Epithelial cell of esophagus (primary cell): ENCODE data around the gene C16orf92.

Source experiments
- DNase-seq: peaks from one replicate; pipeline ENCODE4 v3.0.0; 2010; ENCODE audit warnings: low read depth
- H3K4me3 ChIP-seq: 2 replicates; pipeline ENCODE4 v1.5.1; 2011; ENCODE audit warnings: mild to moderate bottlenecking, low read length, control low read depth
- TF ChIP-seq, protein P1 (sequence below): IDR thresholded peaks from 2 replicates; pipeline ENCODE4 v1.5.1; 2011; ENCODE audit warnings: low read depth, mild to moderate bottlenecking, low read length, control low read depth, inconsistent platforms; ENCODE audit not compliant: insufficient read depth; ENCODE audit errors: missing control alignments

The C16orf92 gene

DNA sequence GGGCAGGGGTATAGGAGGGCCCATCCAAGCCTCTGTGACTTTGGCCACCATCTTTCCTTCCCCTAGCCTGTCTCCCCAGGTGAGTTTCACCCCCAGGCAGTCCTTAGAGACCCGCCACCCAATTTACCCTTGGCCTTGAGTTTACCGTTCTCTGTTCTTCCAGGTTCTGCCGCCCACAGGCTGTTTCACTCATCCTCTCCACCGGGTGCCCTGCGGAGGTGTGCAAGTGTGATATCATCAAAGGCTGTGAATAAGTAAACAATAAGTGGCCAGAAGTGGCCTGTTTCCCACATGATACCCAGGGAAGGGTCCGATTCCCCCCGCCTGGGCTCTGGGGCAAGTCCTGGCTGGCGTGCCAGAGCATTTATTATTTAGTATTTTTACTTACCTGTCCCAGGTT, 23.2 kb downstream of the C16orf92 start:
- H3K4me3 ChIP-seq = no peak overlapping the region
- TF ChIP-seq, protein P1, sequence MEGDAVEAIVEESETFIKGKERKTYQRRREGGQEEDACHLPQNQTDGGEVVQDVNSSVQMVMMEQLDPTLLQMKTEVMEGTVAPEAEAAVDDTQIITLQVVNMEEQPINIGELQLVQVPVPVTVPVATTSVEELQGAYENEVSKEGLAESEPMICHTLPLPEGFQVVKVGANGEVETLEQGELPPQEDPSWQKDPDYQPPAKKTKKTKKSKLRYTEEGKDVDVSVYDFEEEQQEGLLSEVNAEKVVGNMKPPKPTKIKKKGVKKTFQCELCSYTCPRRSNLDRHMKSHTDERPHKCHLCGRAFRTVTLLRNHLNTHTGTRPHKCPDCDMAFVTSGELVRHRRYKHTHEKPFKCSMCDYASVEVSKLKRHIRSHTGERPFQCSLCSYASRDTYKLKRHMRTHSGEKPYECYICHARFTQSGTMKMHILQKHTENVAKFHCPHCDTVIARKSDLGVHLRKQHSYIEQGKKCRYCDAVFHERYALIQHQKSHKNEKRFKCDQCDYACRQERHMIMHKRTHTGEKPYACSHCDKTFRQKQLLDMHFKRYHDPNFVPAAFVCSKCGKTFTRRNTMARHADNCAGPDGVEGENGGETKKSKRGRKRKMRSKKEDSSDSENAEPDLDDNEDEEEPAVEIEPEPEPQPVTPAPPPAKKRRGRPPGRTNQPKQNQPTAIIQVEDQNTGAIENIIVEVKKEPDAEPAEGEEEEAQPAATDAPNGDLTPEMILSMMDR = no peak
- DNase-seq = no peak

DNA sequence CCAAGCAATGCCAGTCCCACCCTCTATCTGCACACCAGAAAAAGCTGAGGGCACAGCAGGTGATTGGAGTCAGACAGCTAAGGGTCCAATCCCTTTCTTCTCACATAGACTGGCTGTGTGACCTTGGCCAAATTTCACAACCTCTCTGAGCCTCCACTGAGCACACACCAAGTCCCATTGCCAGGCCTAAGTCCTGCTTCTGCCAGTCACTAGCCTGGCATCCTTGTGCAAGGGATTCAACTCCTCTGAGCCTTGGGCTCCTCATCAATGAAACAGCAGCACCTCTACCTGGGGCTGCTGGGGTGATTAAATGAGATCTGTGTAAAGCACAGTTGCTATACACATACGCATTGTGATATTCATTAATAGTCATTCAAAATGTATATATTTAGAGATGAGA, 23.6 kb downstream of the C16orf92 start:
- H3K4me3 ChIP-seq = no peak overlapping the region
- DNase-seq = no peak
- TF ChIP-seq, protein P1 = no peak

DNA sequence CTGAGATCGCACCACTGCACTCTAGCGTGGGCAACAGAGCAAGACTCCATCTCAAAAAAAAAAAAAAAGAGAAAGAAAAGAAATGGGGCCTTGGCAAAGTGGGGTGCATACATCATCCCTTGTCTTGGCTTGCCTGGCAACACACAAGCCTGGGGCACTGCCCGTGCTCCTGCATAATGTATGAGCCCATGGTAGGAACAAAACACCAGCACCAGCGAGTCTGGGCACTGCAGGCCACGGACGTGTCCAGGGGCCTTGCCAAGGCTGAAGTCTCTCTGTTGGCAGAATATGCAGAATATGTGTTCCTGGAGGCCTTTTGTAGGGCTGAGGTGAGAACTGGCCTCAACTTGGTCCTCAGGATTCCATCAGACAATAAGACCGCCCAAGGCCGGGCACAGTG, 26.9 kb downstream of the C16orf92 start:
- TF ChIP-seq, protein P1 = no peak

DNA sequence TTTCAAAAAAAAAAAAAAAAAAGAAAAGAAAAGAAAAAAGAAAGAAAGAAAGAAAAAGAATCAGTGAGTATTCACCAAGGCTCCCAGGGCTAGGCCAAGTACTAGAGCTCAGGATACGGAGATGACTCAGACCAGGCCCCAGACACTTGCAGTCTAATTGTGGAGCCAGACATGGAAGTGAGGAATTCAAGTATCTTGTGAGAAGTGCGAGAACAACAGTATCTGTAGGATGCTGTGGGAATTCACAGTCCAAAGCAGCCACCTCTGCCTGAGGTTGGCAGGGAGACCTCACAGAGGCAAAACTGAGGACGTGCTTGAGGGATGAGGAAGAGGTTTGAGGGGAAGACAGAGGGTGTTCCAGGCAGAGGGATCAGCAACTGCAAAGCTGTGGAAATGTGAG, 28.5 kb downstream of the C16orf92 start:
- DNase-seq = peak; percentile 40

More for the DNA sequence above, 26.9 kb downstream of the C16orf92 start:
- DNase-seq = no peak
- H3K4me3 ChIP-seq = no peak overlapping the region

DNA sequence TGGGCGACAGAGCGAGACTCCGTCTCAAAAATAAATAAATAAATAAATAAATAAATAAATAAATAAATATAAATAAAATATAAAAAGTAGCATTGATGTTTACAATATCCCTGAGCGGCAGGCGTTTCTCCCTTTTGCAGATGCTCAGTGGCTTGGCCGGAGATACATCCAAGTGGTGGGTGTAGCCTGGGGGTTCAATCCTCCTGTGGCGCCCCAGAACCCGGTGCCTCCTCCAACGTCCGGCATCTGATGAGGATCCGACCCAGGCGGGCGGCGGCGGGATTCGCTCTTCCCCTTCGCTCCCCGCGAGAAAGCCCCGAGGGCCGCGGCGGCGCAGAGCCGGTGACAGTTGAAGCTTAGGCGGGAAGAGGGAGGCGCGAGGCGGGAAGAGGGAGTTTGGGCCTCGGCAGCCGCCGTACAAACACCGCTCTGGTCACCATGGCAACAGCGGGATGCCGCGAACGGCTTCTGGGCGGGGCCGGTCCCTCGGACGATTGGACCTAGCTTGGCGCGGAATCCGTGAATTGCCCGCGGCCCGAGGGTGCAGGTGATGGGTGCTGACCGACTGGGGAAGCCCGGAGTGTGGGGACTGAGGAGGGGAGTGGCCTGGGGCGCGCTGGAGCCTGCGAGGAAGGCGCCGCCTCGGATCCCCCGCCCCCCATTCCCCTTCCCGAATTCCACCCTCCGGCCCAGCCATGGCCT, 29.8 kb downstream of the C16orf92 start:
- peak; percentile 91 for DNase-seq
- TF ChIP-seq, protein P1 = no peak
- peak overlapping the region; percentile 65 for H3K4me3 ChIP-seq

More for the DNA sequence above, 28.5 kb downstream of the C16orf92 start:
- H3K4me3 ChIP-seq = no peak overlapping the region
- TF ChIP-seq, protein P1 = no peak

DNA sequence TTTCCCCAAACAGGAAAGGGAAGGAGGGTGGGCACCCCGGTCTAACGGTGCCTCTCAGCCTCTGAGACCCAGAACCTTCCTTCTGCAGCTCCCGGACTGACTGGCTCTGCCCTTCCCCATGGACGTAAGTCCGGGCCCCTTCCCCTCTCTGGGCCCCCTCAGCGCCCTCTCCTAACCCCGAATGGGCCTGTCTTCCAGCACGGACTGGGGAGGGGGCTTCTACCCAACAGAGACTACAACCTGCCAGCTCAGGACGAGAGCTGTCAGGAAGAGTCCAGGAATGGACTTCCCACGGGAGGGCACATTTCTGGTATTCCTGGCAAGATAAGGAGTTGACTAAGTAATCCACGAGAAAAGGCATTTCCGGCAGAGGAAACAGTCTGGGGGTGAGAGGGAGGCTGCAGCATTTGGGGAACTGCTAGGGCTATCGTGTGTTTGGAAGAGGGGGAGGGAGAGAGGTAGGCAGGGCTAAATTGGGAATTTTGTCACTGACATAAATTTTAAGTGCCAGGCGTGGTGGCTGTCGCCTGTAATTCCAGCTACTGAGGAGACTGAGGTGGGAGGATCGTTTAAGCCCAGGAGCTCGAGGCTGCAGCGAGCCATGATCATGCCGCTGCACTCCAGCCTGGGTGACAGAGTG, 30.5 kb downstream of the C16orf92 start:
- H3K4me3 ChIP-seq = peak overlapping the region; percentile 65
- no peak for DNase-seq
- TF ChIP-seq, protein P1 = no peak
